Measurements from ENCODE around the gene CAND2. TPM values are rescaled to one million over a fixed set of nuclear protein-coding genes. Genes with fewer than 3 reads are reported as not detected.
A peak's percentile ranks its signal among the peaks of the same experiment; 100 is the strongest.

The CAND2 gene
- total and polyA plus RNA-seq, 9 of the 15 experiments (the other 6 are each of a cell fraction or from before 2014, with no cell fraction given): 0.91 to 14.9 (median 4.3) TPM

- TF ChIP-seq ZNF395 (CRISPR knock-in tag; IDR thresholded peaks at IDR 0.05) (peak; percentile 3; the same call in 1 of the 2 replicates), BMI1 (IDR thresholded peaks at IDR 0.05; ENCODE audit: low read length) (no peak), HCFC1 (IDR thresholded peaks at IDR 0.05; ENCODE audit: low read depth, low read length) (peak; percentile 87), JUND (IDR thresholded peaks at IDR 0.05; ENCODE audit: borderline replicate concordance, low read depth, low read length) (0 out of 2 replicates have a peak, but pooled peaks have one; percentile 35), JUND (tag; IDR thresholded peaks at IDR 0.05; ENCODE audit: borderline replicate concordance, low read depth, low read length) (no peak; the same call in 1 of the 3 replicates), ILK (tag; IDR thresholded peaks at IDR 0.05; ENCODE audit: borderline replicate concordance, low read depth) (no peak), BRD9 (IDR thresholded peaks at IDR 0.05; ENCODE audit: low read depth, partially characterized antibody) (peak; percentile 100), CEBPZ (IDR thresholded peaks at IDR 0.05; ENCODE audit: borderline replicate concordance, low read depth, low read length) (no peak), ZFX (CRISPR knock-in tag; IDR thresholded peaks at IDR 0.05) (peak; percentile 75), PPARD (CRISPR knock-in tag; IDR thresholded peaks at IDR 0.05) (no peak), SFPQ (IDR thresholded peaks at IDR 0.05; ENCODE audit: low read depth, low read length) (no peak), KDM4B (IDR thresholded peaks at IDR 0.05; ENCODE audit: borderline replicate concordance in 2 of 2, low read depth in 1 of 2) (peak in 1 of 2 experiments; percentile 60; a peak in 1 of 4 replicates), SNIP1 (IDR thresholded peaks at IDR 0.05; ENCODE audit: low read depth) (no peak), GTF2F1 (IDR thresholded peaks at IDR 0.05; ENCODE audit: low read depth, low read length) (peak; percentile 93; the same call in 1 of the 2 replicates), SIN3B (IDR thresholded peaks at IDR 0.05; ENCODE audit: low read depth) (peak; percentile 71), POU5F1 (IDR thresholded peaks at IDR 0.05; ENCODE audit: borderline replicate concordance, low read depth, low read length, partially characterized antibody) (peak; percentile 68), MCM5 (IDR thresholded peaks at IDR 0.05; ENCODE audit: low read depth) (no peak), CTBP1 (IDR thresholded peaks at IDR 0.05; ENCODE audit: borderline replicate concordance) (no peak; the same call in 1 of the 2 replicates), ZNF133 (CRISPR knock-in tag; IDR thresholded peaks at IDR 0.05) (no peak), SIRT6 (IDR thresholded peaks at IDR 0.05; ENCODE audit: low read depth, low read length) (no peak)
Measured at GRCh38 chr3:12841149-12841969, 44.9 kb downstream of the CAND2 start, which contains the start of gene RPL32 (continued).

Data from K562 (cell line).